ENCODE measurements around the gene ZNF550. TPM values are rescaled to one million over a fixed set of nuclear protein-coding genes. Genes with fewer than 3 reads are reported as not detected.

Gene ZNF550
- total RNA-seq, 1 donor from 2014 or later = 10.8 TPM

DNA sequence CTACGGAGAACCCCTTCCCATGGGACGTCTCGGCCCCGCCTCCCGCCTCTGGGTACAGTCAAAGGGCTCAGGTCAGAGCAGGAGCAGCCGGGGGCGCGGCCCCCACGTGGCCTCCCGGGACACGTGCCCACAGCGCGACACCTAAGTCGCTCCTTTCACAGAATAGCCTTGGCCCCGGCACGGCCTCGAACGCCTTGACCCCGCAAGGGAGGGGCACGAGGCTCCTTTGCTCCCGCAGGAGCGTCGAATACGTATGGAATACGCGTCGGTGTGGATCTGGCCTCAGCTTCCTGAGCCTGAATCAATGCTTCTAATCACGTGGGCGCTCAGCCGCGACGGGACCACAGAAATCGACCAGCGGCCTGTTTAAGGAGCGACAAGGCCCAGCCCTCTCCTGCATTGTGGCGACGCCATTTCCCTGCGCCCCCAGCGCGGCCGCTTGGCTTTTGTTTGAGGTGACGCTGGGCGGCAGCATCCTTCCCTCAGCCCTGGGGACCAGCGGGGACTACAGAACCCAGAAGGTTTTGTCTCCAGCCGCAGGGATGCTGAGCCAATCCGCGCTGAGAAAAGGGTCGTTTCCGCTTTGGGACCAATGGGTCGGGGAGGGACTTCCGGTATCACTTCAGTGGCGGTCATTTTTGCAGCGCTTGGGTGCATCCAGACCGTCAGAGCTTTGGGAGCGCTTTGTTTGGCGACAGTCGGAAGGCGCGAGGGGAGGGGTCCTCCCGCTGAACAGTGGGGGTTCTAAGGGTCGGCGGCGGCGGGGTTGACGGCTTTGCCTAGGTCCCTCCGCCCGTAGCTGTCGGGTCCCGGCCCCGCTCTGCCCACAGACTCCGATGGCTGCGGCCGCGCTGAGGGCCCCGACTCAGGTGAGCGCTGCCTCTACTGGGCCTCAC is 24.1 kb upstream of the ZNF550 start, which contains the start of gene ZIK1:
TSS of gene ZIK1 (plus strand) at position 625 of the 896 bp plus-strand sequence. CDS start at position 837, 212 bp downstream.
- peak; percentile 92 for DNase-seq
- Histone ChIP-seq H3K4me3 (peak within 1 kb of the TSS; percentile 88), H3K27ac (replicated peaks) (peak within 1 kb of the TSS; percentile 82), H3K27me3 (ENCODE audit: low read depth) (no peaks in the 10 kb centered on the region), H3K9me3 (replicated peaks) (peaks cover 35% of the 10 kb centered on the region), H3K4me1 (peaks cover 23% of the 10 kb centered on the region), H3K36me3 (peaks cover 34% of the 10 kb centered on the region)
- TF ChIP-seq, protein P1, sequence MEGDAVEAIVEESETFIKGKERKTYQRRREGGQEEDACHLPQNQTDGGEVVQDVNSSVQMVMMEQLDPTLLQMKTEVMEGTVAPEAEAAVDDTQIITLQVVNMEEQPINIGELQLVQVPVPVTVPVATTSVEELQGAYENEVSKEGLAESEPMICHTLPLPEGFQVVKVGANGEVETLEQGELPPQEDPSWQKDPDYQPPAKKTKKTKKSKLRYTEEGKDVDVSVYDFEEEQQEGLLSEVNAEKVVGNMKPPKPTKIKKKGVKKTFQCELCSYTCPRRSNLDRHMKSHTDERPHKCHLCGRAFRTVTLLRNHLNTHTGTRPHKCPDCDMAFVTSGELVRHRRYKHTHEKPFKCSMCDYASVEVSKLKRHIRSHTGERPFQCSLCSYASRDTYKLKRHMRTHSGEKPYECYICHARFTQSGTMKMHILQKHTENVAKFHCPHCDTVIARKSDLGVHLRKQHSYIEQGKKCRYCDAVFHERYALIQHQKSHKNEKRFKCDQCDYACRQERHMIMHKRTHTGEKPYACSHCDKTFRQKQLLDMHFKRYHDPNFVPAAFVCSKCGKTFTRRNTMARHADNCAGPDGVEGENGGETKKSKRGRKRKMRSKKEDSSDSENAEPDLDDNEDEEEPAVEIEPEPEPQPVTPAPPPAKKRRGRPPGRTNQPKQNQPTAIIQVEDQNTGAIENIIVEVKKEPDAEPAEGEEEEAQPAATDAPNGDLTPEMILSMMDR (IDR thresholded peaks at IDR 0.05; ENCODE audit: borderline replicate concordance) = peak; percentile 16
- intact Hi-C loops (cut with micrococcal nuclease) = no loop called here

DNA sequence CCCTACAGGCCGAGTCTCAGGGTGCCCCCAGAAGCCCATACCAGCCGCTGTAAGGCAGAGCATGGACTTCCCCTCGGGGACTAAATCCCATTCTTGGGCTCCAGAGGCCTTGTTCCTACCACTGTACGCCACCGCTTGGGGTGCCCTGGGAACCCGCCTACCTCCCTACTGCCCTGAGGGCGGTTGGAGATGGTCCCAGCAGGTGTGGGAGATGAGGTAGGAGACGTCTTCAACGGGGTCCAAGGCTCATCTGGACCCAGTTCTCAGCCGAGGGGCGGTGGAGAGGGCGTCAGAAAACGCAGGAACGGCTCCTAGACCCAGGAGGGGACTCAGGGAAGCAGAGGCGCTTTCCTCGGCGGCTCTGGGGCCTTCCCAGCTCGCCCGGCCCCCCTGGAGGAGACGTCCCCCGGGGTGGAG is 23.4 kb upstream of the ZNF550 start:
- Histone ChIP-seq H3K9me3 (replicated peaks) (peaks cover 29% of the 10 kb centered on the region), H3K4me3 (peak overlapping the region; percentile 88), H3K36me3 (peaks cover 27% of the 10 kb centered on the region), H3K27me3 (ENCODE audit: low read depth) (no peaks in the 10 kb centered on the region), H3K4me1 (peaks cover 29% of the 10 kb centered on the region), H3K27ac (replicated peaks) (peak overlapping the region; percentile 82)
- TF ChIP-seq, protein P1 (IDR thresholded peaks at IDR 0.05; ENCODE audit: borderline replicate concordance) = no peak
- DNase-seq = peak; percentile 12
- intact Hi-C loops (cut with micrococcal nuclease) = no loop called here

DNA sequence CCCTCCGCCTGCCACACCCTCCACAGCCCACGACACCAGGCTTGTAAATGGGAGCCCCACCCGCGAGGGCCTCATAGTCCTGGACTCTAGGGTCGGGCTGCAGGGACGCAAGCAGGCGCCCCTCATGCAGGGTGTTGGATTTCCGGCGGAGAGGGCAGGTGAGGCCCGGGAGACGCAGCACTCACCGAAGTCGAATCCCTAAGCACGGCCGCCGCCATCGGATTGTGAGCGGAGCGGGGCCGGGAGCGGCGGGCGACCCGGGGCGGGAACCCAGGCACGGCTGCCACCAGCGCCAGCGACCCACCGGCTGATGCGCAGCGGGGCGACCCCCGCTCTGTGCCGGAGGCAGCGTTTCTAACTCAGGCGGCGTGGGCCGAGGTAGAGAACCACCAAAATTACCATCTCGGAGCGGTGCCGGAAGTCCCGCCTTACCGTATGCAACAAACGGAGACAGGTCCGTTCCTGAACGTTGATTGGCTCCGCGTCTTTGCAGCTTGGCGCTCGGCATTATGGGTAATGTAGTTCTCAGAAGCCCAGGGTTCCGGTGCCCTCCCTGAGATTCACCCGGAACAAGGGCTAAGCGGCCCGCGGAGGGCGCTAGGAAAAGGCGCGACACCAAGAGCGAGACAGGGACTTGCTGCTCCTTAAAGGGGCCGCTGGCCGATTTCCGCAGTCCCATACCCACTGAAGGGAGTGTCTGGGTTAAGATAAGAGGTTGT is 19.0 kb upstream of the ZNF550 start, which contains the start of gene ZNF416:
TSS of gene ZNF416 (minus strand) at position 425 of the 719 bp plus-strand sequence. CDS start at position 218, 207 bp downstream.
- Histone ChIP-seq H3K27ac (replicated peaks) (peak within 1 kb of the TSS; percentile 79), H3K9me3 (replicated peaks) (peaks cover 40% of the 10 kb centered on the region), H3K27me3 (ENCODE audit: low read depth) (no peaks in the 10 kb centered on the region), H3K4me3 (peak within 1 kb of the TSS; percentile 98), H3K4me1 (peaks cover 32% of the 10 kb centered on the region), H3K36me3 (peaks cover 39% of the 10 kb centered on the region)
- TF ChIP-seq, protein P1 (IDR thresholded peaks at IDR 0.05; ENCODE audit: borderline replicate concordance) = peak; percentile 40
- DNase-seq = peak; percentile 96
- intact Hi-C loops (cut with micrococcal nuclease) = no loop called here

DNA sequence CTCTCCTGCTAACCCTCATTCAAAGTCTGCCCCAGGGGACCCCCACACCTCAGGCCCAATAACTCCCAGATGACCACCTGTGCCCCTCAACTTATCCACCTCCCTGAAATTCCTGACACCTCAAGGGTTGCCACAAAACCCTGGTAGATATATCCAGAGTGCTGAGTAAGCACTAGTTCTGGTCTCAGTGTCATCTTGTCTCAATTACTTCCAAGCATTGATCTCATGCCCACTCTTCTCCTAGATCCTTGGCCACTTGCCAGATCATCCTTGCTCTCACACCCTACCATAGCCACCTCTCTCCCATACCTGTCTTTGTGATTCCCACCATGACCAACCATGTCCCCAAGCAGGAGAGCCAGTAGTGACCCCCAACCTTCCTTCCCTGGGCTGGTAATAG is 17.0 kb upstream of the ZNF550 start:
- no peak for DNase-seq
- intact Hi-C loops (cut with micrococcal nuclease) = no loop called here
- H3K27ac ChIP-seq (replicated peaks) = no peak overlapping the region
- H3K4me1 ChIP-seq = peaks cover 24% of the 10 kb centered on the region
- TF ChIP-seq, protein P1 (IDR thresholded peaks at IDR 0.05; ENCODE audit: borderline replicate concordance) = no peak
- H3K4me3 ChIP-seq = no peak overlapping the region
- H3K36me3 ChIP-seq = peaks cover 59% of the 10 kb centered on the region
- H3K27me3 ChIP-seq (ENCODE audit: low read depth) = no peaks in the 10 kb centered on the region
- H3K9me3 ChIP-seq (replicated peaks) = peaks cover 60% of the 10 kb centered on the region

DNA sequence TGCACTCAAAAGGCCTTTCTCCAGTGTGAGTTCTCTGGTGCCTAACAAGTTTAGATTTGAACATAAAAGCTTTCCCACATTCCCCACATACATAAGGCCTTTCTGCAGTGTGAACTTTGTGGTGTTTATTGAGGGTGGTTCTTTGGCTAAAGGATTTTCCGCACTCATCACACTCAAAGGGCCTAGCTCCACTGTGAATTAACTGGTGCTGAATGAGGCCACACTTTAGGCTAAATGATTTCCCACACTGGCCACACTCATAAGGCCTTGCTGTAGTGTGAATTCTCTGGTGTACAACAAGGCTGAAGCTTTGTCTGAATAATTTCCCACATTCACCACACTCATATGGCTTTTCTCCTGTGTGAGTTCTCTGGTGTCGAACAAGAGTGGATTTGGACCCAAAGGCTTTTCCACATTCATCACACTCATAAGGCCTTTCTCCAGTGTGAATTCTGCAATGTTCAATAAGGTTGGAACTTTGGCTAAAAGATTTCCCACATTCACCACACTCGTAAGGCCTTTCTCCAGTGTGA is 12.8 kb upstream of the ZNF550 start:
- Histone ChIP-seq H3K27ac (replicated peaks) (no peak overlapping the region), H3K4me1 (peaks cover 7% of the 10 kb centered on the region), H3K27me3 (ENCODE audit: low read depth) (no peaks in the 10 kb centered on the region), H3K36me3 (peaks cover 76% of the 10 kb centered on the region), H3K9me3 (replicated peaks) (peaks cover 100% of the 10 kb centered on the region), H3K4me3 (no peak overlapping the region)
- no peak for DNase-seq
- intact Hi-C loops (cut with micrococcal nuclease) = no loop called here
- TF ChIP-seq, protein P1 (IDR thresholded peaks at IDR 0.05; ENCODE audit: borderline replicate concordance) = no peak

All from left ventricle myocardium inferior (tissue), 1 donor.